HG03097 (cell line): ENCODE measurements around the gene FOXC2.

Experiments used
- ATAC-seq: cut with Tn5 transposase; IDR thresholded peaks from one replicate; pipeline ENCODE4 v1.9.1; 2021; ENCODE audit not compliant: unreplicated experiment, low FRiP score

Gene FOXC2

GRCh38 chr16:86571530-86571915 is 4.9 kb downstream of the FOXC2 start:
- ATAC-seq: no peak

- ATAC-seq: no peak
Measured at GRCh38 chr16:86572041-86572521, 5.5 kb downstream of the FOXC2 start.

GRCh38 chr16:86572606-86573005 is 6.0 kb downstream of the FOXC2 start:
- no peak for ATAC-seq

- no peak for ATAC-seq
Measured at GRCh38 chr16:86573215-86573614, 6.6 kb downstream of the FOXC2 start.

- ATAC-seq: no peak
Measured at GRCh38 chr16:86573646-86574508, 7.2 kb downstream of the FOXC2 start.

GRCh38 chr16:86574646-86575045 is 8.0 kb downstream of the FOXC2 start:
- ATAC-seq: no peak

GRCh38 chr16:86575095-86575685 is 8.6 kb downstream of the FOXC2 start:
- ATAC-seq: no peak

- ATAC-seq: no peak
Measured at GRCh38 chr16:86575754-86576557, 9.3 kb downstream of the FOXC2 start.

- no peak for ATAC-seq
Measured at GRCh38 chr16:86576591-86577313, 10.1 kb downstream of the FOXC2 start.

- no peak for ATAC-seq
Measured at GRCh38 chr16:86577314-86577971, 10.8 kb downstream of the FOXC2 start.

GRCh38 chr16:86578061-86578599 is 11.5 kb downstream of the FOXC2 start, which contains the start of gene FOXL1:
Gene FOXL1 (plus strand): TSS chr16:86578549. CDS start chr16:86578724, 175 bp downstream.
- ATAC-seq: no peak

GRCh38 chr16:86578611-86579267 is 12.1 kb downstream of the FOXC2 start:
- ATAC-seq: no peak

GRCh38 chr16:86579268-86580062 is 12.8 kb downstream of the FOXC2 start:
- ATAC-seq: no peak

GRCh38 chr16:86580063-86580790 is 13.6 kb downstream of the FOXC2 start:
- no peak for ATAC-seq

- ATAC-seq: no peak
Measured at GRCh38 chr16:86580791-86581170, 14.2 kb downstream of the FOXC2 start.

- no peak for ATAC-seq
Measured at GRCh38 chr16:86581458-86581857, 14.8 kb downstream of the FOXC2 start.

- no peak for ATAC-seq
Measured at GRCh38 chr16:86584071-86584685, 17.5 kb downstream of the FOXC2 start.
